Testis (tissue), 2 donors: ENCODE results near the gene WWC2.

Source experiments
- CTCF ChIP-seq, 3 experiments: fragments of 450-650 bp in 2 of 3; fragments of 200-600 bp in 1 of 3; sonication (generic) in 1 of 3; IDR thresholded peaks; one replicate each; pipeline ENCODE4 v1.5.1; 2016 to 2019; ENCODE audit warnings: antibody characterized with exemption in 3 of 3, mild to moderate bottlenecking in 2 of 3, moderate library complexity in 1 of 3
- POLR2A ChIP-seq: fragments of 450-650 bp; IDR thresholded peaks from one replicate; pipeline ENCODE4 v1.6.1; 2017; ENCODE audit warnings: antibody characterized with exemption, mild to moderate bottlenecking, moderate library complexity

DNA sequence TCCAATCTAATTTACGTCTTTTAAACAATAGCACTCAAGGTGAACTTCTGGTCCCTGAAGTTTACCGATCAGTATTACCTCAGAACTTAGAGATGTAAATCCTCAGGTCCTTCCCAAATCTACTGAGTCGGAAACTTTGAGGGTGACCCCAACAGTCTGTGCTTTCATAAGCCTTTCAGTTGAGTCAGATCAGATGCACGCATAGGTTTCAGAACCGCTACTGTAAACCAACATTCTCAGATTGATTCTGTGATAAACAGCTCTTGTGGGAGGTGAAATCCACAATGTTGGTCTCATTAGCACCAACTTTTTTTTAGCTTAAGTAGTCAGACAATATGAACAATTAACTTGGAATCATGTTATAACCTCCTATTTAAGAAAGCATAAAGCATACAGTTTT is 86.0 kb downstream of the WWC2 start:
- TF ChIP-seq CTCF (IDR thresholded peaks at IDR 0.05) (no peak), POLR2A (no peak)
